Dedifferentiated amniotic fluid mesenchymal stem cell (primary cell): ENCODE results near the gene SLC25A39.
"Not testable (repeated sequence)": the region's sequence is repeated elsewhere in the genome, so short reads cannot be mapped to it uniquely, and the experiment has no call there.

Experiments
- DNase-seq: peaks from one replicate; pipeline ENCODE4 v3.0.0-alpha.2; 2016; ENCODE audit errors: extremely low spot score

SLC25A39 gene

DNA sequence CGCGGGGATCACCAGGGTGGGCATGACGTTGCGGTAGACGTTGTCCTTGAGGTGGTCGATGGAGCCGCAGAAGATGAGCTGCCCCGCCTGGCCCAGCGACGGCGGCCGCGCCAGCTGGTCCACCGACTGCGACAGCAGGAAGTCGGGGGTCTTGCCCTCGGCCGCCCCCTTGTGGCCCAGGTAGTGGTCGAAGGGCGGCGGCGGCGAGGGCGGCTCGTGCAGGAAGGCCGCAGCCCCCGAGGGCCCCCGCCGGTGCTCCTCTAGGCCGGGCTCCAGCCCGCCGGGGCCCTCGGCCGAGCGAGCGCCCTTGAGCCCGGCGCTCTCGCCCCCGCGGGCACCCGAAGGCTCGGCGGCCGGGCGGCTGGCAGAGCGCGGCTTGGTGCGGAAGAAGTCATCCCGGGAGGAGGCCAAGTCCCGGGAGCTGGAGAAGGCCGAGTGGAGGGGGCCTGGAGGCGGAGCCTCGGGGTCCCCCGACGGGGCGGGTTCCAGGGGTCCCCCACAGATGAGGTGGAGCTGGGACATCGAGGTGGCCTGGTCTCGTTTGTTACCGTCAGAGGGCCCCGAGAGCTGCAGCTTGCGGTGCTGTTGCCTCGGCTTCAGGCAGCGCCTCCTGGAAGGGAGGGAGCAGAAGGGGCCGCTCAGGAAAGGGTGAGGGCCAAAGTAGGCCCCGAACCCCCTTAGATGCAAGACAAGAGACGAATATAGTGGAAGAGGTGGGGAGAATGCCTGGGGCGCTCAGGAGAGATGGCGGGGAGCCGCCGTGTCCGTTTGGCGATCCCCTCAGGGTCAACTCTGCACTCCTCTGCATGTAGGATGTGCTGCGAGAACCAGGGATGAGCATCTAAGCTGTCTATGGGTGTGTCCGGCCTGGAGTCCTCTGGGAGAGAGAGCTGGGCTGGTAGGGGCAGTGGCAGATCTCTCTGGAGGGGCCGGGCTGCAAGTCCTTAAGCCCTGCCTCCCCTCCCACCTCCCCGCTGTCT, 30.2 kb upstream of the SLC25A39 start:
- DNase-seq: no peak

- DNase-seq: no peak
These were observed 29.2 kb upstream of the SLC25A39 start for GRCh38 chr17:44353672-44354331.

GRCh38 chr17:44352828-44353671, 28.4 kb upstream of the SLC25A39 start:
- DNase-seq: no peak

GRCh38 chr17:44351961-44352827, 27.6 kb upstream of the SLC25A39 start:
- no peak for DNase-seq

DNA sequence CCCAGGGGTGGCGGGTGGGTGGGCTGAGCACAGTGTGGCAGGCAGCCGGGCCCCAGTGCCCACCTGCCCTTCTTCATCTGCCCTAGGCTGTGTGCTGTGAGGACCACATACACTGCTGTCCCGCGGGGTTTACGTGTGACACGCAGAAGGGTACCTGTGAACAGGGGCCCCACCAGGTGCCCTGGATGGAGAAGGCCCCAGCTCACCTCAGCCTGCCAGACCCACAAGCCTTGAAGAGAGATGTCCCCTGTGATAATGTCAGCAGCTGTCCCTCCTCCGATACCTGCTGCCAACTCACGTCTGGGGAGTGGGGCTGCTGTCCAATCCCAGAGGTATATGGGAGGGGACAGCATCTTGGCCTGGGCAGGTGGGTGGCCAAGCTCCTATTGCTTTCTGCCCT, 26.8 kb upstream of the SLC25A39 start:
- no peak for DNase-seq

DNA sequence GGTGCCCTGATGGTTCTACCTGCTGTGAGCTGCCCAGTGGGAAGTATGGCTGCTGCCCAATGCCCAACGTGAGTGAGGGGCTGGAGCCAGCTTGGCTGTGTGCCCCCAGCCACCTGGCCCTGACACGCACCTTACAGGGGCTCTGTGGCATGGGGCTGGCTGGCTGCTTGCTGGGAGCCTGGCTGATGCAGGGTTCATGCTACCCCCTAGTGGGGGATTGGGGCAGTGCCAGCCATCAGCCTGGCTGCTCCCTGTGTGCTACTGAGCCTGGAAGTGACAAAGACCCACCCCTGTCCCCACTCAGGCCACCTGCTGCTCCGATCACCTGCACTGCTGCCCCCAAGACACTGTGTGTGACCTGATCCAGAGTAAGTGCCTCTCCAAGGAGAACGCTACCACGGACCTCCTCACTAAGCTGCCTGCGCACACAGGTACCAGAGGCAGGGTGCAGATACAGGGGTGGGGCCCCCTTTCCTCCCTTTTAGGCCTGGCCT, 26.2 kb upstream of the SLC25A39 start:
- no peak for DNase-seq

DNA sequence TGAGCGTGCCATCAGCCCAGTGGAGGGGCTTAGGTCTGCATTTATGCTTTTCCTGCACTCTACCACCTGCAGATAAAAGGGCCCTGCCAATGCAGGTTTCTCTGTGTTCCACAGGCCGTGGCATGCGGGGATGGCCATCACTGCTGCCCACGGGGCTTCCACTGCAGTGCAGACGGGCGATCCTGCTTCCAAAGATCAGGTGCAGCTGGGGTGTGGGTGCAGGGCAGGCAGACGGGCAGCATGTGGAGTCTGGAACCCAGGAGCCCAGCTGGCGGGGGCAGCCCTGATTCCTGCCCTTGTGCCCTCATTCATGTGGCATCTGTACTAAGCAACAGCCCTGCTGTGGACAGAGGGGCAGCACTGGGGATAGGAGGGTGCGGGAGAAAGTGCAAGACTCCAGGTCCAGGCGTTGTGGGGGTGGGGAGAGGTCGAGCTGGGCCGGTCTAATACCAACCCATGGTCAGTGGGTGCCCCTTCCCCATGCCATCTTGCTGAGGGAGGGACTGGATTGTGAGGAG, 25.0 kb upstream of the SLC25A39 start:
- no peak for DNase-seq

- no peak for DNase-seq
These were observed 24.4 kb upstream of the SLC25A39 start for GRCh38 chr17:44348988-44349364.

- DNase-seq: peak; percentile 40
These were observed 23.8 kb upstream of the SLC25A39 start for GRCh38 chr17:44348234-44348987.

GRCh38 chr17:44347206-44348055, 22.8 kb upstream of the SLC25A39 start:
- DNase-seq: not testable (repeated sequence)

DNA sequence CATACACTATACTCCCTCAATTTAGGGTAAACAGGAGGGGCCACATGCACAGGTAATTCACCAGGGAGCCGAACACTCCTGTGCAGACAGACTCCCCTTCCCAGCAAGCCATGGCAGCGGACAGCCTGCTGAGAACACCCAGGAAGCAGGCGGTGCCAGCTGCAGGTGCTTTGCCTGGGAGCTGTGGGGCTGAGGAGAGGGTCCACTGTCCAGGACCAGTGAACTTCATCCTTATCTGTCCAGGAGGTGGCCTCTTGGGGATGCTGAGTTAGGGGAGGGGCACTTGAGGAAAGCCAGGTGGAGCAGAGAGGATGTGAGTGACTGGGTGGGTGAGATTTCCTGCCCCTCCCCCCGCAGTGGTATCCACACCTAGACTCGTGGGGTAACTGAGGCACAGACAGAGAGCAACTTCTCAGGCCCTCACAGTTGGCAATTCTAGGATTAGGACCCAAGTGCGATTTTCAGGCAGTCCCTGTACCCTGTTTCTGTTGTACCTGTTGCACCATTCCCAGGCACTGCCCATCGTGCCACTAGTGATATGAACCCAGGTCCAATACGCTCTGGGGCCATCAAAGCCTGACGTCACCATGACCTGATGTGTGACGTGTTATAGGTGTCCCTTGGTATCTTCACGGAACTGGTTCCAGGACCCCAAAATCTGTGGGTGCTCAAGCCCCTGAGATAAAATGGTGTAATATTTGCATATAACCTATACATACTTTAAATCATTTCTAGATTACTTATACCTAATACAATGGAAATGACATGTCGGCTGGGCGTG, 21.6 kb upstream of the SLC25A39 start:
- DNase-seq: no peak

GRCh38 chr17:44345454-44346026, 20.9 kb upstream of the SLC25A39 start:
- peak; percentile 53 for DNase-seq

DNA sequence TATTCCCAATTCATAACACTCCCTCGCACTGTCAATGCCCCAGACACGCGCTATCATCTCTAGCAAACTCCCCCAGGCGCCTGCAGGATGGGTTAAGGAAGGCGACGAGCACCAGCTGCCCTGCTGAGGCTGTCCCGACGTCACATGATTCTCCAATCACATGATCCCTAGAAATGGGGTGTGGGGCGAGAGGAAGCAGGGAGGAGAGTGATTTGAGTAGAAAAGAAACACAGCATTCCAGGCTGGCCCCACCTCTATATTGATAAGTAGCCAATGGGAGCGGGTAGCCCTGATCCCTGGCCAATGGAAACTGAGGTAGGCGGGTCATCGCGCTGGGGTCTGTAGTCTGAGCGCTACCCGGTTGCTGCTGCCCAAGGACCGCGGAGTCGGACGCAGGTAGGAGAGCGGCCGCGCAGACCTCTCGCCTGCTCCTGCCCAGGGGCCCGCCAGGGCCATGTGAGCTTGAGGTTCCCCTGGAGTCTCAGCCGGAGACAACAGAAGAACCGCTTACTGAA, 20.4 kb upstream of the SLC25A39 start, which contains the start of gene GRN:
GRN (plus strand) TSS at position 364 of the 515 bp plus-strand sequence. CDS start 3,863 bp downstream, outside the sequence.
- DNase-seq: peak; percentile 100

DNA sequence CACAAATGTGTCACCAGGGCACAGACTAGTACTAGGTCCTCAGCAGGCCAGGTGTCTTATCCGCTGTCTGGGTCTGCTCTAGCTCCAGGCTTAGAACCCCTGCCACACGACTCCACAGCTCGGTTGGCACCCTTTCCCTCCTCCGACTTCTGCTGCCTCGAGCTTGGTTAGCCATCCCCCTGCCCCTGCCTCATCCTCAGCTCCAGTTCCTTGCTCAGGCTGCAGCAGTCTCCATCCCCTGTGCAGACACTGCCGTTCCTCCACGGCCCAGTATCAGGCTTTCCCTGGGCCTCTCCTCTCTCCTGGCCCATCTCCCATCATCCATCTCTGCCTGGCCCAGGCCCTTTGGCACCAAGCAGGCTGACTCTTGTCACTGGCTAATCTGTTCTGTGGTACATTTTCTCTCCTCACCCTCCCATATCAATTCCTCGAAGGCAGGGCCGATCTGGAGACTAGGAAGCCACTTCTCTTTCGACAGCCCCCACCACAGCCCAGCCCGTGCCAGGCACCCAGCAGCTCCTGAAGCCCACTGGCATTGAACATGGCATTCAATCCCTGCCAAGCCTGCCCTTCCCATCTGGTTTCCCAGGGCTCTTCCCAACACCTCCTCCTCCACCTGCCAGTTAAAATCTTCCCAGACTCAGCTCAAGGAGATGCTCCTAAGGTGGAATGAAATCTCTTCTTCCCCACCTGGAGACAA, 19.0 kb upstream of the SLC25A39 start:
- no peak for DNase-seq

GRCh38 chr17:44340553-44340952, 15.9 kb upstream of the SLC25A39 start:
- DNase-seq: not testable (repeated sequence)

GRCh38 chr17:44338702-44339101, 14.1 kb upstream of the SLC25A39 start:
- no peak for DNase-seq

DNA sequence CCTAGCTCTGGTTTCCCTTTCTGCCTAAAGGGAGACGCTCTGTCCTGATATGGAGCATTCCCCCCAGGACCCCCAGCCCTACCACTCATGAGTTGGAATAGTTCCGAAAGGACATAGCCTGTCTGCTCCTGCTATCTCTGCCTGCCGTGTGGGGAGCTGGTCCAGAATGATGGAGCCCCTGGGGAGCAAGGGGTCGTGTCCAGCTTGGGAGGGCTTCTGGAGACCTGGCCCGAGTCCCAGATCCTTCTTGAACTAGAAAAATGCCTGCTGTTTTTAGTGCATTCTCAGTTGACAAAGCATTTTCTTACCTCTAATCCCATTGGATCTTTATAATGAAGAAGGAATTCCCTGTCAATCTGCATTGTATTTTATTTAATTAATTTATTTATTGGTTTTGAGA, 11.3 kb upstream of the SLC25A39 start:
- DNase-seq: no peak
